IPS-20b (cell line): ENCODE results near the gene ASB8.
"Not testable (repeated sequence)": the region's sequence is repeated elsewhere in the genome, so short reads cannot be mapped to it uniquely, and the experiment has no call there.

Experiments used
- H3K27ac ChIP-seq: one replicate; pipeline ENCODE4 v1.5.1; 2013; ENCODE audit warnings: low read length
- H3K27me3 ChIP-seq: 2 replicates; pipeline ENCODE4 v1.6.1; 2013; ENCODE audit warnings: mild to moderate bottlenecking, low read length, inconsistent platforms; ENCODE audit not compliant: insufficient read depth
- H3K36me3 ChIP-seq: 2 replicates; pipeline ENCODE4 v1.6.1; 2013; ENCODE audit warnings: low read depth, mild to moderate bottlenecking, inconsistent platforms, low read length, moderate library complexity; ENCODE audit not compliant: insufficient read depth
- H3K4me1 ChIP-seq: 2 replicates; pipeline ENCODE4 v1.6.1; 2013; ENCODE audit warnings: mild to moderate bottlenecking, control low read depth, inconsistent platforms, low read length, moderate library complexity; ENCODE audit not compliant: insufficient read depth
- H3K4me3 ChIP-seq: 2 replicates; pipeline ENCODE4 v1.5.1; 2013; ENCODE audit warnings: mild to moderate bottlenecking, low read length, inconsistent platforms
- H3K9ac ChIP-seq: 2 replicates; pipeline ENCODE4 v1.6.1; 2013; ENCODE audit warnings: low read depth, mild to moderate bottlenecking, inconsistent platforms, low read length, moderate library complexity
- H3K9me3 ChIP-seq: 2 replicates; pipeline ENCODE4 v1.6.1; 2013; ENCODE audit warnings: mild to moderate bottlenecking, low read depth, low read length, inconsistent platforms; ENCODE audit not compliant: insufficient read depth

ASB8 gene

DNA sequence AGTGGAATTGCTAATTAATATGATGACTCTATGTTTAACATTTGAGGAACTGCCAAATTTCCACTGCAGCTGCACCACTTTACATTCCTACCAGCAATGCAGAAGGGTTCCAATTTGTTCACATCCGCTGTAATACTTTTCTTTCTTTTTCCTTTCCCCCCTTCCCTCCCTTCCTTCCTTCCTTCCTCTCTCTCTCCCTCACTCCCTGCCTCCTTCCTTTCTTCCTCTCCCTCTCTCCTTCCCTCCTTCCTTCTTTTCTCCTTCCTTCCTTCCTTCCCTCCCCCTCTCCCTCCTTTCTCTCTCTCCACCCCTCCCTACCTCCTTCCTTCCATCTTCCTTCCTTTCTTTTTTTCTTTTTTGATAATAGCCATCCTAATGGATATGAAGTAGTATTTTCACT lies 41.4 kb downstream of the ASB8 start:
- Histone ChIP-seq H3K27ac (no peak overlapping the region), H3K27me3 (peaks cover 3% of the 10 kb centered on the region; the same call in 1 of the 2 replicates), H3K4me1 (peaks cover 8% of the 10 kb centered on the region; the same call in 1 of the 2 replicates), H3K4me3 (no peak overlapping the region), H3K36me3 (no peaks in the 10 kb centered on the region), H3K9ac (no peak overlapping the region), H3K9me3 (no peaks in the 10 kb centered on the region)

DNA sequence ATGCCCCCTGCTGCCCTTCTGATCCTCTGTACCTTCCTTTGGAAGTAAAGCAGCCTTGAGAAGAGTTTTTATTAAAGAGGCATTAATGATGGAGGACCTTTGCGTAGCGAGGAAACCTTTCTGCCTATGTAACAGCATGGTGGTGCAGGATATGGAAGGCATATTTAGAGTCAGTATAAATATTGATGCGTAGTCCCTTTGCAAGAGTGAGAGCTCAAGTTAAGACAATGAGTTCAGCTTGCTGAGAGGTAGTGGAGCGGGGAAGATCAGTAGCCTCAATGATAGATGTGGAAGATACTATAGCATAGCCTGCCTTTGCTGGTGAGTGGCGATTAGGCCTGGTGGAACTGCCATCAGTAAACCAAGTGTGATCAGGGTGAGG lies 46.0 kb downstream of the ASB8 start:
- not testable (repeated sequence) for H3K4me1 ChIP-seq, H3K4me3 ChIP-seq, H3K9ac ChIP-seq, H3K36me3 ChIP-seq, H3K27ac ChIP-seq, H3K9me3 ChIP-seq
- peaks cover 32% of the 10 kb centered on the region for H3K27me3 ChIP-seq

DNA sequence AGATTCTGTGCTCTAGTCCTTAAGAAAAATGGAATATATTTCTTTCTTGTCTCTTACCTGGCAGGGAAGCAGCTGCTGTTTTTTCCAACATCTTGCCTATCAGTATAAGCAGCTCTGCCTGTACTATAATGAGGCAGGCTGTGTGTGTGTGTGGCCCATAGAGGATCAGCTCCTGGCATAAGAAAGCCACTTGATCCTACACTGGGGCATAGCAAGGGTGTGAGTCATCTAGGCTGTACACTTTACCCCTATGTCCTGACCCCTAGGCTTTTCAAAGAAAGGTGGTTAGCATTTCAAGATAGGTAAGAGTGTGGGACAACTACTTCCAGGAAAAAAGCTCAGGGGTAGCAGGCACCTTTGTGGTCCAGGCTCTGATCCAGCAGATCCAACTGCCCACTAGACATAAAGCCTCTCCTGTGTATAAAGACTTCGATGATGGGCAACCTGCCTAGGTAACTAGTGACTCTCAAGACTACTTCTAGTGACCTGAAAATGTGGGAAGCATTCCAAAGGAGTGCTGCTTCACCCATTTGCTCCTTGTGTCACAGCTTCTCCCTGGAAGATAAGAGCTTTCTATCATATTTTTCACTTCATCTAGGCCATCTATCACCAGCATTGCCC lies 46.5 kb downstream of the ASB8 start:
- no peak overlapping the region for H3K9ac ChIP-seq
- no peak overlapping the region for H3K4me3 ChIP-seq
- no peaks in the 10 kb centered on the region for H3K9me3 ChIP-seq
- peaks cover 32% of the 10 kb centered on the region for H3K27me3 ChIP-seq
- peaks cover 5% of the 10 kb centered on the region for H3K4me1 ChIP-seq
- H3K36me3 ChIP-seq = no peaks in the 10 kb centered on the region
- no peak overlapping the region for H3K27ac ChIP-seq

DNA sequence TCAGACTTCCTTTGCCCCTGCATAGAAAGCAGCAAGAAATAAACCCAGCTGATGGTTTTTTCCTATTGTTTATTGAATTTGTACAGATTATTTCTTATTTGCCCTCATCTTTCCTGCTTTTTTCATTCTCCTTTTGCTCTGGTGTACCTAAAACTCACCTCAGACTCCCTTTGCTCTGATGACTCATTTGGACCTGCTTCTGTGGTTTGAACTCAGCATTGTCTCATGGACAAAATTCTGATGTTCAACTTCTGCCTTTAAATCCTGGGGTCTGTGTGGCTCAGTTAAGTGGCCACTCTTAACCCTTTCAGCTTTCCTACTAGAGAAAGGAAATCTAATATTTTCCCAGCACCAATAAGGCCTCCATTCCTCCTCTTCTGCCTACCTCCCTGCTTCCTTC lies 47.9 kb downstream of the ASB8 start:
- Histone ChIP-seq H3K9ac (no peak overlapping the region), H3K9me3 (no peaks in the 10 kb centered on the region), H3K4me1 (peaks cover 11% of the 10 kb centered on the region), H3K27me3 (peaks cover 32% of the 10 kb centered on the region), H3K27ac (no peak overlapping the region), H3K4me3 (no peak overlapping the region), H3K36me3 (no peaks in the 10 kb centered on the region)

DNA sequence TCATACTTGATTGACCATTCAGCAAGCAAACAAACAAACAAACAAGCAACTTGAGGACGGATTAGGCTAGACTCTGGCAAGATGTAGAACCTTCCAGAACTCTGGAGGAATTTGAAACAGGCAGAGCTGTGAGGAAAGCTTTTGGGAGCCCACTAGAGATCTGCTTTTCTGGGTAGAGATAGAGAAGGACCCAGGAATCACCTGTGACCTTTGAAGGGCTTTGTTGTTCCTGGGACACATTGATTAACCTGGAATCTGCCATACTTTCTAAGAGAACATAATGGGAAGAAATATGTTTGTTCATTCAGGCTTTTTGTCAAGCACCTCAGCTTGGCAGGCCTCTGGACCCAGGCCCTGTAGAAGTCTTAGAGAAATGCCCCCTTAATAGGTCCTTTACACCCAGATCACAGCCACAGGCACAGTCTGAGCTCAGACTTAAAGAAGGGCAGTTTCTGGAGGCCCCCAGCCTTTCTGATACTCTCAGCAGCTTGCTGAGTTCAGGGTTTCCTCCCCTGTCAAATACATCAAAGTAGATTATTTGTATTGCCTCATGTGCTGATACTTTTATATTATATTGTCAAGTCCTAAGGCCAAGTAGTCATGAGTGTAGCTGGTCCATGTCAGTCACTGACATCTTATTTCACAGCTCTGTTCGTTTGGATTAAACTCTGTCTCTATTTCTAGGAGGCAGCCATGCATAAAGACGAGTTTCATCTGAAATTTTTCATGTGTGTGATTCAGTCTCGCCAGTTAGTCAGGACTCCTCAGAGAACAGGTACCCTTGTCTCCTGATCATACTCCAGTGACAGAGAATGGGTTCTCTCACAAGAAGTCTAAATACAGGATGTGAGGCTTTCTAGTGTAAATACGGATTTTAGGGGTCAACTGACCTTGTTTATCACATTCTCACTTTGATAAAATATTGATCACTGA lies 50.4 kb downstream of the ASB8 start:
- Histone ChIP-seq H3K9ac (peak overlapping the region; percentile 97), H3K9me3 (no peaks in the 10 kb centered on the region), H3K4me3 (peak overlapping the region; percentile 99), H3K4me1 (peaks cover 13% of the 10 kb centered on the region), H3K36me3 (no peaks in the 10 kb centered on the region), H3K27me3 (peaks cover 32% of the 10 kb centered on the region), H3K27ac (peak overlapping the region; percentile 89)

DNA sequence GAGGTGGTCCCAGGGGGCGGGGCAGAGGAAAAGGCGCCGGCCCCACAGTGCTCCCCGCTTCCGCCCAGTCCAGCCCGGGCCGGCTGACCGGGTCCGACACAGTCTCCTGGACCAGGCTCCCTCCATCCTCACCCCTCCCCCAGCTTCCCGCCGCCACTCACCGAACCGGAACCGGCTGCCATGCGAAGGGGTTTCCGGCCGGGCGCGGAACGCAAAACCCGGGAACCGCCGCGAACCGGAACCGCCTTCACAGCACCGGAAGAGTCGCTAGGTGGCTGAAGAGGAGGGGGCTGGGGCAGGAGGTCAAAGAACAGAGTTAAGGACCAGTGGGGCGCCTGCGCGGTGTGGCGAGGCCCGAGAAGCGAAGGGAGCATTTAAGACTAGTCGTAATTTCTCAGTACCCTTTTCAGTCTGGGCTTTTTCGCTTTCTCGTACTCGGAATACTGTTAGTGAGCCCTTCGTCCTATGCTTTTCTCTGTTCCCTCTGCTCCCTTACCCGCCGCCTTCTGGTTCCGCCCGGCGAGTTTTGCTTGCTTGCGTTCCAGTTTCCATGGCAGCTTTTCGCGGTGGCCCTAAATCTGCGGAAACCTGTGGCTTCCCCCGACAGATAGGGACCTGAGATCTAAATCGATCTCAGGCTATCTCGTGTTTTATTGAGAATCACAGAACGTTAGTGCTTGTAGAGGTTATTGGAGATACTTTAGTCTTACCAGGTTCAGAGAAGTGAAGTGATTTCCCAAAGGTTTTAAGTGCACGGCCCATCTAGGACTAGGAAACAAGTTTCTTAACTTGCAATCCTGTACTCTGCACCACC lies 51.2 kb downstream of the ASB8 start, which contains the start of gene SENP1:
TSS of gene SENP1 (minus strand) at position 213 of the 814 bp plus-strand sequence. CDS start 4,607 bp downstream, outside the sequence.
- peak within 1 kb of the TSS; percentile 99 for H3K4me3 ChIP-seq
- no peaks in the 10 kb centered on the region for H3K9me3 ChIP-seq
- peak within 1 kb of the TSS; percentile 97 for H3K9ac ChIP-seq
- peak within 1 kb of the TSS; percentile 89 for H3K27ac ChIP-seq
- peaks cover 13% of the 10 kb centered on the region for H3K4me1 ChIP-seq
- peaks cover 30% of the 10 kb centered on the region for H3K27me3 ChIP-seq
- H3K36me3 ChIP-seq = no peaks in the 10 kb centered on the region

DNA sequence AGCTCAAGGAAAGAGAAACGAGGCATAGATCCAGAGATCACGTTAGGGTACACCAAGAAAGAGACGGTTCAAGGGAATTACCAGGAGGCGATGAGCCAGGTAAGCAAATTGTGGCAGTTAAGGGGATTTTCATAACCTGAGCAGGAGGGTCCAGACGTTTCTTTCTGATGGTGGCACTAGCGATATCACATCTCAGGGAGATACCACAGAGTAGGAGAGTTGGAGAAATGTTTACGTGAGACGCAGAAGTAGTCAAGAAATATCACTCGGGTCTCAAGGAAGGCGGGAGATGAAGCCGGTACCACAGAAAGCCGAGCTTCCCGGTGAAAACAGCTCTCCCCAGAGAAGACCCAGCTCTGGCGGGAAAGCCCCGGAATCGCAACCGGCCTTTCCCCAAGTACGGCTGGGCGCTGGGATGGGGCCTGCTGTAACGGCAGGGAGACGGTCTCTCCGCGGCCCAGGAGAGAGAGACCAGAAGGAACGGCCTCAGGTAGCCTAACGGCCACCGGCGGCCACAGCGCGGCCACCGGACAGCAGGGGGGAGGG lies 51.9 kb downstream of the ASB8 start:
- peak overlapping the region; percentile 99 for H3K4me3 ChIP-seq
- H3K27ac ChIP-seq = peak overlapping the region; percentile 89
- peak overlapping the region; percentile 97 for H3K9ac ChIP-seq
- H3K9me3 ChIP-seq = no peaks in the 10 kb centered on the region
- peaks cover 24% of the 10 kb centered on the region; the same call in 1 of the 2 replicates for H3K27me3 ChIP-seq
- peaks cover 13% of the 10 kb centered on the region for H3K4me1 ChIP-seq
- H3K36me3 ChIP-seq = no peaks in the 10 kb centered on the region

DNA sequence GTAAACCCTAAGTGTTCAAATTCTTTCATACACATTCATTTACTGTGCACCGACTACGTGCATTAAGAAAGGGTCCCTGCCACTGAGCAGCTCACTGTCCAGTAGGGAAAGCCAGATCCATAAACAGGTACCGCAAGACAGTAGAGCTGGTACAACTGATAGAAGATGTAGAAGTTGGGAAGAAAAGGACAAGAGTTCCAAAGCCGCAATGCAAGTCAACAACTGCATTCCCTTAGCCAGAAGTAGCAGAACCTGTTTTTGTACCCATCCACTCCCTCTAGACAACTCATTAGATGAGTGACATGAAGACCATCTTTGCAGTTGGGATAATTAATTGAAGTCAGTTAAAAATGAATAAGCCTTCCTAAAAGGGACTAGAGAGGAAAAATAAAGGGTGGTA lies 52.8 kb downstream of the ASB8 start:
- peak overlapping the region; percentile 97; the same call in 1 of the 2 replicates for H3K9ac ChIP-seq
- no peak overlapping the region for H3K27ac ChIP-seq
- H3K4me3 ChIP-seq = peak overlapping the region; percentile 99
- H3K9me3 ChIP-seq = no peaks in the 10 kb centered on the region
- H3K36me3 ChIP-seq = no peaks in the 10 kb centered on the region
- peaks cover 15% of the 10 kb centered on the region; the same call in 1 of the 2 replicates for H3K27me3 ChIP-seq
- H3K4me1 ChIP-seq = peaks cover 13% of the 10 kb centered on the region
